Measurements from ENCODE around the gene MGRN1. TPM values are rescaled to one million over a fixed set of nuclear protein-coding genes. Genes with fewer than 3 reads are reported as not detected.

MGRN1 gene
- total RNA-seq, 1 experiment from 2014 or later: 54.6 TPM

DNA sequence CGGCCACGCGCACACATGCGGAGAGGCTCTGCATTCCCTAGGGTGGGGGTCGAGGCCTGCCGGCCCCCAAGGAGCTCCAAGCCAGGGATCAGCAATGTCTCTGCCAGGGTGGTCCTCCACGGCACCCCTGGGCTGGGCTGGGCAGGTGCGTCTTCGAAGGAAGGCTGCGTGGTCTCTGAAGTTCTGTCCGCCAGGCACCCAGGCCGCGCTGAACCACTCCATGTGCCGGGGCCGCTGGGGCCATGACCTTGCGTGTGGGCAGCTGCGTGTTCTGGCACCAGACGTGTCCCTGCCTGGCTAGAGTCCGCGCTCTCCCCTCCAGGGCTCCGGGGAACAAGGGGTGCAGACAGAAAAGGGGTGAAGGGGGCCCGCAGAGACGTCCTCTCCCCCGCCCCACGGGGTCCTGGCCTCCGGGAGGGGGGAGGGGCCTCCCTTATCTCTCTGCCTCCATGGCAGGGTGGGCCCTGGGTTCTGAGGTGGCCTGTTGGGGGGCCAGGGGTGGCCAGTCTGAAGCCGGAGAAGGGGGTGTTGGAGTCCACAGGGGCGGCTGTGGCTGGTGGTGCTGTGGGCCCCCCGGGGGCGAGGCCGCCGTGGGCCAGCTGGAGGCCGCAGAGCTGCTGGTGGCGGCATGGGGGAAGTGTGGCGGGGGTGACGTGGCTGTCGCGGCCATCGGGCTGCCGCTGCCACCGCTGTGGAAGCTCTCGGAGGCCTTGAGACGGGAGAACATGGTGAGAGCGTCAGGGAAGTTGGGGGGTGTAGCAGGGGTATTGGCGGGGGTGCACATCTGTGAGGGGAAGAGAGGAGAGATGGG is 15.2 kb upstream of the MGRN1 start:
- CTCF ChIA-PET: no interaction called here
- POLR2A ChIA-PET (ENCODE audit: low non-redundant PET): no interaction called here
- no peaks in the 10 kb centered on the region for H3K27me3 ChIP-seq (replicated peaks; ENCODE audit: insufficient read depth, low read depth, low read length, poor library complexity)
- no peak for TF ChIP-seq EZH2 (IDR thresholded peaks at IDR 0.05; ENCODE audit: borderline replicate concordance, low read depth, low read length, poor library complexity, severe bottlenecking)
- TF ChIP-seq, protein P1, sequence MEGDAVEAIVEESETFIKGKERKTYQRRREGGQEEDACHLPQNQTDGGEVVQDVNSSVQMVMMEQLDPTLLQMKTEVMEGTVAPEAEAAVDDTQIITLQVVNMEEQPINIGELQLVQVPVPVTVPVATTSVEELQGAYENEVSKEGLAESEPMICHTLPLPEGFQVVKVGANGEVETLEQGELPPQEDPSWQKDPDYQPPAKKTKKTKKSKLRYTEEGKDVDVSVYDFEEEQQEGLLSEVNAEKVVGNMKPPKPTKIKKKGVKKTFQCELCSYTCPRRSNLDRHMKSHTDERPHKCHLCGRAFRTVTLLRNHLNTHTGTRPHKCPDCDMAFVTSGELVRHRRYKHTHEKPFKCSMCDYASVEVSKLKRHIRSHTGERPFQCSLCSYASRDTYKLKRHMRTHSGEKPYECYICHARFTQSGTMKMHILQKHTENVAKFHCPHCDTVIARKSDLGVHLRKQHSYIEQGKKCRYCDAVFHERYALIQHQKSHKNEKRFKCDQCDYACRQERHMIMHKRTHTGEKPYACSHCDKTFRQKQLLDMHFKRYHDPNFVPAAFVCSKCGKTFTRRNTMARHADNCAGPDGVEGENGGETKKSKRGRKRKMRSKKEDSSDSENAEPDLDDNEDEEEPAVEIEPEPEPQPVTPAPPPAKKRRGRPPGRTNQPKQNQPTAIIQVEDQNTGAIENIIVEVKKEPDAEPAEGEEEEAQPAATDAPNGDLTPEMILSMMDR (conservative IDR thresholded peaks at IDR 0.05; ENCODE audit: low read depth, low read length): no peak
- no TSS peak for BruUV-seq (replicated peaks)
- intact Hi-C loops (cut with micrococcal nuclease; ENCODE audit: unreplicated experiment): no loop called here
- no peaks in the 10 kb centered on the region for H3K36me3 ChIP-seq (ENCODE audit: insufficient read depth, low read length, poor library complexity, severe bottlenecking)
- H3K4me1 ChIP-seq (ENCODE audit: insufficient read depth, low read length, poor library complexity, severe bottlenecking): peaks cover 8% of the 10 kb centered on the region
- no peak overlapping the region for H3K27ac ChIP-seq (ENCODE audit: low read depth, low read length, poor library complexity, severe bottlenecking)
- no peak overlapping the region for H3K4me3 ChIP-seq (ENCODE audit: low read depth, low read length, poor library complexity, severe bottlenecking)
- H3K9me3 ChIP-seq (ENCODE audit: low read depth, low read length, poor library complexity, severe bottlenecking): no peaks in the 10 kb centered on the region
- DNase-seq (ENCODE audit: low spot score): no peak

DNA sequence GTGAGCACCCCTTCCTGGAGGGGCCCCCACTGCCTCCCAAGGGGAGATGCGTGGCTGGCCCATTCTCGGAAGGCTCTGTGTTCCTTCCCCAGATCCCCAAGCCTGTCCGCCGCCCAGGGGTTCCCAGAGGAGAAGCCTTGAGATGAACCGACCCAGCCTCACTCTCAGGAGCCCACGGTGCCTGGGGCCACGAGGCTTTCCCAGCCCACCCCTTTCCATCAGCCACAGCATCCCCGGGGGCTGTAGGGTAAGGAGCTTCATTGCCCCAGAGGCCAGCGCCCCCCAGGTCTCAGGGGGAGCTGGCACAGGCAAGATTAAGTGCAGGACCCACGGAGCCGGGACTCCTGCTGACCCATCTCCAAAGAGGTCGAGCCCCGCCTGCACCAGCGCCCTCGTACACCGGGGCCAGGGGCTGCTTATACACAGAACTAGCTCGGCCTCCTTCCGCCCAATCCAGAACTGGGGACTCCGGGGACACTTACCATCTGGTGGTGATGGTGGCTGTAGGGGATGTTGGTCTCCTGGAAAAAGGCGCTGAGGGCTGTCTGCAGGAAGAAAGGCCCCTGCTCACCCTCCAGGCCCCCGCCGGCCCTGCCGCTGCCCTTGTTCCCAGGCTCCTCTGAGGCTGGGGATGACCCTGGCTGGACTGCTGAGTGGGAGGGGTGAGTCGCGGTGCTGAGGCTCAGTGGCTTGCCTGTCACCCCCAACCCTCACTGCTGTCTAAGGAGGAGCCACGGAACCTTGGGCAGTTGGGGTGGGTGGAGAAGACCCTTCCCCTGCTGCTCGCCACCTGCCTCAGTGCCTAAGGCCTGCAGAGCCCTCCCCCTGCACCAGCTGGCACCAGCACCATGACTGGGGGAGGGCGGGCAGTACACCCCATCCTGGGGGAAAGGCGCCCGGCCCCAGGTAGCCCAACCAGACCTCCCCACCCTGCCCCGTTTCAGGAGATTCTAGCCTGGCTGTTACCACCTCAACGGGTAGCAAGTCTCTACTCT is 14.3 kb upstream of the MGRN1 start:
- CTCF ChIA-PET: no interaction called here
- Histone ChIP-seq H3K27ac (ENCODE audit: low read depth, low read length, poor library complexity, severe bottlenecking) (no peak overlapping the region), H3K4me3 (ENCODE audit: low read depth, low read length, poor library complexity, severe bottlenecking) (no peak overlapping the region)

More for the DNA sequence above, 14.3 kb upstream of the MGRN1 start:
- H3K4me1 ChIP-seq (ENCODE audit: insufficient read depth, low read length, poor library complexity, severe bottlenecking): peaks cover 13% of the 10 kb centered on the region
- intact Hi-C loops (cut with micrococcal nuclease; ENCODE audit: unreplicated experiment): no loop called here
- DNase-seq (ENCODE audit: low spot score): no peak
- POLR2A ChIA-PET (ENCODE audit: low non-redundant PET): interaction anchor here (0.5 kb wide), 1 partner anchor 26 kb away, joined by 3 read pairs; no protein-coding TSS in a partner anchor
- no peaks in the 10 kb centered on the region for H3K9me3 ChIP-seq (ENCODE audit: low read depth, low read length, poor library complexity, severe bottlenecking)
- H3K36me3 ChIP-seq (ENCODE audit: insufficient read depth, low read length, poor library complexity, severe bottlenecking): no peaks in the 10 kb centered on the region
- TF ChIP-seq, protein P1 (conservative IDR thresholded peaks at IDR 0.05; ENCODE audit: low read depth, low read length): no peak
- no peak for TF ChIP-seq EZH2 (IDR thresholded peaks at IDR 0.05; ENCODE audit: borderline replicate concordance, low read depth, low read length, poor library complexity, severe bottlenecking)
- BruUV-seq (replicated peaks): no TSS peak
- no peaks in the 10 kb centered on the region for H3K27me3 ChIP-seq (replicated peaks; ENCODE audit: insufficient read depth, low read depth, low read length, poor library complexity)
